ENCODE data around the gene IMPDH1. TPM values are rescaled to one million over a fixed set of nuclear protein-coding genes. Genes with fewer than 3 reads are reported as not detected.

IMPDH1 gene
- polyA plus RNA-seq, 3 donors: 25.3 to 30.3 (median 28.3) TPM

DNA sequence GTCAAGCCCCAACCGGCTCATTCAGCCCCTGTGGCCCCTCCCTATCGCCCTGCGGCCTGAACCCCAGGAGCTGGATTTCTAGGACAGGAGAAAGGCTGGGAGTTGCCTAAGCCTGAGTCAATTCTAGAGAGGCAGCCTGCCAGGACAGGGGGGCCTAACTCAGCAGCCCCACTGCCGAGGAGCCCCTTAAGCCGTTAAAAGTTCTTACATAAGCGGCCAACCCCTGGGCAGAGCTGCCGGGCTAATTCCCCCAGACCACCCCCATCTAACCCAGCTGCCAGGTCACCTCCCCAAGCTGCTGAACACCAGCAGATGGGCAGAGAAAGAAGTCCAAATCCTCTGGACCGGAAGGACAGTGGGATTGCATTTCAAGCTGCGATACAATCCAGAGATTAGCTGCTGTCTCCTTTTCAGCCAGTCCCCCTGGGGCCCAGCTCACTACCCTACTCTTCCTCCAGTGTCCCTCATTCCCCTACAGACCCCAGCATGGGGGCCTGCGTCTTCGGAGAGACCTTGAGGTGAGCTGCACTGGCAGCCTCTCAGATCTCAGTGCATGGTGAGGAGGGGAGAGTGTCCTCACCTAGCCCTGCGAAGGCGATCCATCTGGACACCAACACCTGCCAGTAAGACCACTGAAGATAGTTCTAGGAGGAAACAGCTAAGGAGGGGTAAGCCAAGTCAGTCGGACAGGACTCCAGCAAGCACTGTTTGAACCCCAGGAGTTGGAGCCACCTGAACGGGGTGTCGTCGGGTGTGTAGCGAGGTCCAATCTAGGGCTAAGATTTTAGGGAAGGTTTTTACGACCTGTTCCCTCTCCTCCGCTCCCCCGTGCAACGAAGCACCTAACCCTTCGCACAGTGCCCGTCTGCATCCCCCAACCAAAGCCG, 830 bp downstream of the IMPDH1 start:
- no peak for DNase-seq (ENCODE audit: extremely low read depth in 1 of 11, low read depth in 9 of 11, low spot score in 4 of 11)

- peak in 1 of 11 donors; percentile 48 for DNase-seq (ENCODE audit: extremely low read depth in 1 of 11, low read depth in 9 of 11, low spot score in 4 of 11)
Measured at GRCh38 chr7:128407751-128408708, 1.8 kb downstream of the IMPDH1 start.

DNA sequence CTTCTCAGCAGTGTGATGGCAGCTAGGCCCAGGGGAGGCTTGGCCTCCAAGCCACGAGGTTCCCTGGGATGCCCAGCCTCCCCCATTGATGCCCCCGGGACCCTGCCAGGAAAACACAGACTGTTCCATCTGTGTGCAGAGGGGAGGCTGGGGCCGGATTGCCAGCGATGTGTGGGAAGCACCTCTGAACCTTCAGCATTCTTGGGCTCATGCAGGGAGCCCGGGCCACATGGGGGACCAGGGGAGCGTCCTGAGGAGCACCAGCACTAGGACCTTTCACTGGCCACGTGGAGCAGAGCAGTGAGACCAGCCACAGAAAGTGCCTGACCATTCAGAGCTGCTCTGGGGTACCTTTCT, 2.6 kb downstream of the IMPDH1 start:
- DNase-seq (ENCODE audit: extremely low read depth in 1 of 11, low read depth in 9 of 11, low spot score in 4 of 11): no peak

DNA sequence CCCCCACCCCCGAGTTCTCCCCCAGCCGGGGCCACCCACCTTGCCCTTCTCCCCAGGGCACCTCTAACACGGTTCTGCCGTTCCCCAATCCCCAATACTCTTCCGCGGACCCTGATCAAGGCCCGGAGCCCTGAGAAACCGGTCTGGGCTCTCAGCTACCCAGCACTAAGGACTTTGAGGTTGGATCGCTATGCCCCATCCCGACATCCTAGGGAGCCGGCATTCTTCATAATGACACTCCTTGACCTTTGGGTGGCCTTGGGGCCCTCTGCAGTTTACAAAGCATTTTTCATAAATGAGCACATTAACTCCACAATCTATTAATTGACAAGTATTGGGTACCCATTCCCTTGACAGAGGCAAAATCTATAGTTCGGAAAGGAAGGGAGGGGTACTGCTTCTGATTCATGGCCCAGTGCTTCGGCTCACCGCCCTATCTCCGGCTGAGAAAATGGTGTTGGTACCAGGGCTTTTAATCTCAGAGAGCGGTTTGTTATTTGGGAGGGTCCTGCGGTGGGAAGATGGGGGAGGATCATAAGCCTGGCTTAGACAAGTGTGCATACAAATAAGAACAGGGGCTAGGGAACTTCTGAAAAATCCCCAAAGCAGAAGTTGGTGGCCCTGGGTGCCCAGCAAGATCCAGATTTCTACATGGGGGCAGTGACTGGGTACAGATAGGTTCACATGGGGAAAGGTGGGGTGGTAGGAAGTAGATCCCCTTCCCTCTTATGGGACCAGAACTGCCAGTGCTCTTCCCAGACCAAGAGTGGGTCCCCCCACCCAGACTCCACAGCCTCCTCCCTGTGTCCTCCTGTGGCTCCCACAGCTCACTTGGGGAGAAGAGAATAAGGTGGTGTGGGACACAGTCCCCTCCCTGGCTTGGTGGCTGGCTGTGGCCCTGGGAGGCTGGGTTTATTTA, 3.2 kb downstream of the IMPDH1 start:
- DNase-seq (ENCODE audit: extremely low read depth in 1 of 11, low read depth in 9 of 11, low spot score in 4 of 11): no peak

DNA sequence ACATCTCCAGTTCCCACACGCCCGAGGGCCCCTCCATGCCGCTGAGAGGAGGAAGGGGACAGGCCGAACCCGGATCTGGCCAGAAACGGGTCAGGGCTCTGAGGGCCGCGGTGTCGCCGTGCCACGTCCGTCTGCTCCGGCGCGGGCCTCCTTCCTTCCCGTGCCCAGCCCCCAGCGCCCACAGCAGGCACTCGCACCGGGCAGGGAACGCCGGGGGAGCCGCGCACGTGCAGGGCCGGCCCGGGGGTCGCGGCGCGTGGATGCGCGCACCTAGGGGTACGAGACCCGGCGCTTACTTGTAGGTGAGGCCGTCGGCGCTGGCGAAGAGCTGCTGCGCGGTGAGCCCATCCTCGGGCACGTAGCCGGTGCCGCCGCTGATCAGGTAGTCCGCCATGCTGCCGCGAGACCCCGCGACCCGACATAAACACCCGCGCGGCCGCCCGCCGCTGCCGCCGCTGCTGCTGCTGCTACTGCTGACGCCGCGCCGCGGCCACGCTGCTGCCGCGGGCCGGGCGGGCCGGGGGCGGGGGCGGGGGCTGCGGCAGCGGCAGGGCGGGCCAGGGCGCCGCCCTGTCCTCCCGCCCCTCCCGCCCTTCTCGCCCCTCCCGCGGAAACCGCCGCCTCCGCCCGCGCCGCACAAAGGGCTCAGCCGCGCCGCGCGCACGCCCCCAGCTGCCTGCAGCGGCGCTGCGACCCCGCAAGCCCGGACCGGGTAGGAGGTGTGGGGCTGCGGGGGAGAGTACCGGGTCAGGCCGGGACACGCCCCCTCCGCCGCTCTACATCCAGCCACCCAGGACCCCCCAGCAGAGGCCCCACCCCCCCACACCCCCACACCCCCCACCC, 4.1 kb downstream of the IMPDH1 start:
- DNase-seq (ENCODE audit: extremely low read depth in 1 of 11, low read depth in 9 of 11, low spot score in 4 of 11): no peak

GRCh38 chr7:128404886-128405470, 4.8 kb downstream of the IMPDH1 start:
- DNase-seq (ENCODE audit: extremely low read depth in 1 of 11, low read depth in 9 of 11, low spot score in 4 of 11): no peak

DNA sequence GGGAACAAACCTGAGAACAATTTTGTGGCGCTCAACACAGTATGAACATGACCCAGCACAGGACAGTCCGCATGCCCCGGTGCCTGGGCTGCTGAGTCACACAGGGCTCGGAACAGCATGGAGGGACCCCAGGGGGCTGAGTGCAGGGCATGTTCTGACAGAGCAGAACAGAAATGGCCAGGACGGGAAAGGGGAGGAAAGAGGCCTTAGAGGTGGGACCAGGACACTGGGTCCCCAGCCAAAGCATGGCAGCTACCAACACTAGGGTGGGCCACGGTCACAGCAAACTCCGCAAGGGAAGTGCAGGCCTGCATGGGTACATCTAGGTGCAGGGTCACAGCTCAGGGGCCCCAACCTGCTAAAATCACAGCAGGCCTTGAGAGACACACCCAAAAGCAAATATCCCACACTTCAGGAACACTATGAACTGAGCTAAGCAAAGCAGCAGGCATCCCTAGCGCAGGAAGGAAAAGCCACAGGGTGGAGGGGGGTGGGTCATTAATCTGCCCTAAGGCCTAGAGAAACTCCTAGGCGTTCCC, 5.6 kb downstream of the IMPDH1 start:
- no peak for DNase-seq (ENCODE audit: extremely low read depth in 1 of 11, low read depth in 9 of 11, low spot score in 4 of 11)

GRCh38 chr7:128403676-128404075, 6.1 kb downstream of the IMPDH1 start:
- no peak for DNase-seq (ENCODE audit: extremely low read depth in 1 of 11, low read depth in 9 of 11, low spot score in 4 of 11)

GRCh38 chr7:128402356-128402755, 7.4 kb downstream of the IMPDH1 start:
- no peak for DNase-seq (ENCODE audit: extremely low read depth in 1 of 11, low read depth in 9 of 11, low spot score in 4 of 11)

DNA sequence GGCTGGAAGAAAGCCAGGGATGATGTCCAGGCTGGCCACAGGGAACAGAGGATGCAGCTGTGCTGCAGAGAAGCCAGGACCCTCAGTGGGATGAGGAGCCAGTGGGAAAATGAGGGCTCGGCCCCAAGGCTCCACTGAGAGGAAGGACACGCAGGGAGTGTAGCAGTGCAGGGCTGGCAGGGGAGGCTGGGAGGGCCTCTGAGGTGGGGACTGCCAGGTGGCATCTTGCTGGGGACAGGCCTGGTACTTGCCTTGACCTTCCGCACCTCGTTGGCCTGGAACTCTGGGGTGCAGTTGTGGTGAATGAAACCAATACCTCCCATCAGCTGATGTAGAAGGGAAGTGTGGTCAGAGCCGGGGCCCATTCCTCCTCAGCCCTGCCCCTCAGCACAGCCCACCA, 9.2 kb downstream of the IMPDH1 start:
- DNase-seq (ENCODE audit: extremely low read depth in 1 of 11, low read depth in 9 of 11, low spot score in 4 of 11): no peak

- DNase-seq (ENCODE audit: extremely low read depth in 1 of 11, low read depth in 9 of 11, low spot score in 4 of 11): no peak
Measured at GRCh38 chr7:128399991-128400390, 9.8 kb downstream of the IMPDH1 start.

DNA sequence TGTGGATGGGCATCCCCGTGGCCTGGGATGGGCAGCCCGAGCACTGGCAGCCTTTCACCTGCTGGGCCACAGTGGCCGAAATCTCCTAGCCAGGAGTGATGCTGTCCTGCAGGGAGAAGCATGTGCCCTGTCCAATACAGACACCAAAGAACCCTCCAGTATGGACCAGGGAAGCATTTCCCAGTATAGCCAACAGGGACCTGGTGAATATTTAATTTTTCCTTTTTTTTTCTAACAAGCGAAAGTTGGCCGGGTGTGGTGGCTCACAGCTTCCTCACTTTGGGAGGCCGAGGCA, 11.0 kb downstream of the IMPDH1 start:
- no peak for DNase-seq (ENCODE audit: extremely low read depth in 1 of 11, low read depth in 9 of 11, low spot score in 4 of 11)

DNA sequence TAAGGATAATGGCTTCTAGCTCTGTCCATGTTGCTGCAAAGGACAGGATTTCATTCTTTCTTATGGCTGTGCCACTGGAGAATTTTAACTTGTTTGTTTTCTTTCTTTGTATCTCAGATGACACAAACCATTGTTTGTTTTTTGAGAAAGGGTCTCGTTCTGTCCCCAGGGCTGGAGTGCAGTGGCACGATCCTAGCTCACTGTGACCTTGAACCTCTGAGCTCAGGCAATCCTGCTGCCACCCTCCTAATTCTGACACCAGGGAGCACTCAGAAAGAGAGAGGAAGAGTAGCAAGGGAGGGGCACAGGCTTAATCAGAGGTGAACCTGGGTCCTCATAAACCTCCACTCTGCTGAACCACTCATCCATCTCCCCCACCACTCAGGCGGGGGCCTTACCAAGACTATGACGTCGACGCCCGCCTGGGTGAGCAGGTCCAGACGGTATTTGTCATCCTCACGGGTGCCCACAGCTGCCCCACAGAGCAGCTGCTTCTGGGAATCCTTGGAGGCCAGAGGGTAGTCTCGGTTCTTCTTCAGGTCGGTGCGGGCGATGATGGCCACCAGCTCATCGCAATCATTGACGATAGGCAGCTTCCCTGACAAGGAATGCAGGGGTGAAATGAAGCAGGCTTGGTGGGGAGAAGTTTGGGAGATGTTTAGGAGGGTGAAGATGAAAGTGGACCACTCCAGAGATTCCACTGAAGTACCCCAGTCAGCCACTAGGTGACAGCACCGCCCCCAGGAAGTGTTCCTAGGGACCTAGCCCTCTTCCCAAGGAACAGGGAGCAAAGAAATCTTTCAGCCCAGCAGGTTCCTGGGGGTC, 11.6 kb downstream of the IMPDH1 start:
- DNase-seq (ENCODE audit: extremely low read depth in 1 of 11, low read depth in 9 of 11, low spot score in 4 of 11): no peak

- no peak for DNase-seq (ENCODE audit: extremely low read depth in 1 of 11, low read depth in 9 of 11, low spot score in 4 of 11)
Measured at GRCh38 chr7:128396357-128396756, 13.4 kb downstream of the IMPDH1 start.

- DNase-seq (ENCODE audit: extremely low read depth in 1 of 11, low read depth in 9 of 11, low spot score in 4 of 11): no peak
Measured at GRCh38 chr7:128395748-128396147, 14.0 kb downstream of the IMPDH1 start.

GRCh38 chr7:128394904-128395496, 14.8 kb downstream of the IMPDH1 start:
- DNase-seq (ENCODE audit: extremely low read depth in 1 of 11, low read depth in 9 of 11, low spot score in 4 of 11): no peak
